ENCODE measurements around the gene NFIX. TPM values are rescaled to one million over a fixed set of nuclear protein-coding genes. Genes with fewer than 3 reads are reported as not detected.
A peak's percentile ranks its signal among the peaks of the same experiment; 100 is the strongest.

The NFIX gene
- total and polyA plus RNA-seq, 7 experiments from 2014 or later = 0.41 to 7.7 (median 5.9) TPM

DNA sequence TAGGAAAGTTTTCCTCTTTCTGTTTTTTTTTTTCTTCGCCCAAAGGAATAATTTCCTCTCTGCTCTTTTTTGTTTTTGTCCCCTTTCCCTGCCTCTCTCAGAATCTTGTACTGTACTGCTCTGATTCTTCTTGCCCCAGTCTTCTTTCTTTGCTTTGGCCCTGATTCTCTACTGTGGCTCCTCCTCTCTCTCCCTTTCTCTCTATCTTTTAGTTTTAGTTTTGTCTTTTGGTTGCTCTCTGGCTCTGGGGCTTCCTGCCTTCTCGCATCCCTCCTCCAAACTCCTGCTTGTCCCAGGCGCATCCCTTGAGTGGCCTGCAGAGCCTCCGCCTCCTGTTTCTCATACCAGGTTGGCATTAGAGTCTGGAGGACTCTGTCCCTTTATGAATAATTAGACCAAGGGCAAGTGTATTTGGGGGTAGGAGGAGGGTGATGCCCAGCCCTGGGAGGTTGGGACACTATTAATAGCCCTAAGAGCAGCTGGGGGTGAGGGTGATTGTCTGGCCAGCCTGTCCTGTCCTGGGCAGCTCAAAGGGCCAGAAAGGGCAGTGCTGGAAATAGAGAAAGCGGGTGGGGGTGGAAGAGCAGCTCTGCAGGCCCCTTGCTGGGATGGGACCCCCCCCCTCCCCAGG, 68.3 kb downstream of the NFIX start:
- ATAC-seq (no peak), DNase-seq (no peak)
- no peak overlapping the region for H3K4me3 ChIP-seq (ENCODE audit: low read length)
- no peaks in the 10 kb centered on the region for H3K9me3 ChIP-seq (ENCODE audit: control insufficient read depth in 2 of 3, low read length in 3 of 3)
- H3K4me3 Mint-ChIP-seq = no peak overlapping the region
- H3K4me1 ChIP-seq (ENCODE audit: control insufficient read depth in 2 of 2, insufficient read depth in 2 of 2, low read length in 2 of 2) = no peaks in the 10 kb centered on the region
- peaks cover 0 to 34% (median 16%) of the 10 kb centered on the region in 5 donors for H3K27me3 Mint-ChIP-seq
- peaks cover 0 to 1% (median 0%) of the 10 kb centered on the region in 11 donors for H3K9me3 Mint-ChIP-seq
- peak overlapping the region in 1 of 9 donors; percentile 27 for H3K27ac Mint-ChIP-seq
- H3K36me3 Mint-ChIP-seq = no peaks in the 10 kb centered on the region
- H3K36me3 ChIP-seq (ENCODE audit: control insufficient read depth in 2 of 3, insufficient read depth in 3 of 3, low read length in 3 of 3) = no peaks in the 10 kb centered on the region
- no peaks in the 10 kb centered on the region for H3K27me3 ChIP-seq (ENCODE audit: control insufficient read depth in 2 of 2, insufficient read depth in 2 of 2, low read length in 2 of 2)
- peaks cover 6 to 11% (median 10%) of the 10 kb centered on the region in 7 donors for H3K4me1 Mint-ChIP-seq
- ChIA-PET POLR2A (no interaction called here), CTCF (interaction anchor here (0.6 kb wide), 1 partner anchor 344 kb away, joined by 4 read pairs; no protein-coding TSS in a partner anchor)
- intact Hi-C loops (cut with micrococcal nuclease) = loop anchor here in 1 of 2 donors (5.0 kb wide), 1 partner anchor 51 kb away; no protein-coding TSS in a partner anchor
- no peak overlapping the region for H3K27ac ChIP-seq (ENCODE audit: low read depth, low read length)

DNA sequence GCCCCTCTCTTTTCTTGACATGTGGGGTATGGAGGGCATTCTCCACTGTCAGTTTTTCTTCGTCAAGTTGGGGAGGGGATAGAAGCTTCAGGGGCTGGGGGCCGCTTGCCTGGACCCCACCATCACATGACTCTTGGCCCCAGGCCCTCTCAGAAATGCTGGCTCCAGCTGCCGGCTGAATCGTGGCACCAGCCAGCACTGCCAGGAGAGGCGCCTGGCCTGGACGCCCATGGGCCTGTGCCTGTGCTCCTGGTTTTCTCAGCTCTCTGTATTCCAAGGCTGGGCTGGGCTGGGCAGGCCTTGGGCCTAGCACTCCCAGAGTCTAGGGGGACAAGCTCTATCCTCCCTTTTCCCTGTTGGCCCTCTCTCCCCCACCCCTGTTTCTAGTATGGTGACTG, 68.8 kb downstream of the NFIX start:
- peaks cover 6 to 11% (median 10%) of the 10 kb centered on the region in 7 donors for H3K4me1 Mint-ChIP-seq

GRCh38 chr19:13066226-13066625, 71.0 kb downstream of the NFIX start:
- Mint-ChIP-seq H3K4me1 (peaks cover 2 to 8% (median 4%) of the 10 kb centered on the region in 7 donors), H3K27ac (no peak overlapping the region), H3K27me3 (peaks cover 0 to 21% (median 11%) of the 10 kb centered on the region in 5 donors), H3K4me3 (no peak overlapping the region), H3K9me3 (no peaks in the 10 kb centered on the region), H3K36me3 (no peaks in the 10 kb centered on the region)
- intact Hi-C loops (cut with micrococcal nuclease) = no loop called here
- Histone ChIP-seq H3K4me3 (ENCODE audit: low read length) (no peak overlapping the region), H3K4me1 (ENCODE audit: control insufficient read depth in 2 of 2, insufficient read depth in 2 of 2, low read length in 2 of 2) (no peaks in the 10 kb centered on the region), H3K36me3 (ENCODE audit: control insufficient read depth in 2 of 3, insufficient read depth in 3 of 3, low read length in 3 of 3) (no peaks in the 10 kb centered on the region), H3K27me3 (ENCODE audit: control insufficient read depth in 2 of 2, insufficient read depth in 2 of 2, low read length in 2 of 2) (no peaks in the 10 kb centered on the region), H3K27ac (ENCODE audit: low read depth, low read length) (no peak overlapping the region), H3K9me3 (ENCODE audit: control insufficient read depth in 2 of 3, low read length in 3 of 3) (no peaks in the 10 kb centered on the region)
- ChIA-PET CTCF (no interaction called here), POLR2A (no interaction called here)
- ATAC-seq (no peak), DNase-seq (no peak)

More for the DNA sequence above, 68.8 kb downstream of the NFIX start:
- no peak for ATAC-seq
- Mint-ChIP-seq H3K27ac (no peak overlapping the region), H3K27me3 (peaks cover 0 to 31% (median 16%) of the 10 kb centered on the region in 5 donors), H3K9me3 (peaks cover 0 to 1% (median 0%) of the 10 kb centered on the region in 11 donors), H3K36me3 (no peaks in the 10 kb centered on the region), H3K4me3 (no peak overlapping the region)
- POLR2A ChIA-PET = no interaction called here
- Histone ChIP-seq H3K4me1 (ENCODE audit: control insufficient read depth in 2 of 2, insufficient read depth in 2 of 2, low read length in 2 of 2) (no peaks in the 10 kb centered on the region), H3K27ac (ENCODE audit: low read depth, low read length) (no peak overlapping the region), H3K36me3 (ENCODE audit: control insufficient read depth in 2 of 3, insufficient read depth in 3 of 3, low read length in 3 of 3) (no peaks in the 10 kb centered on the region), H3K4me3 (ENCODE audit: low read length) (no peak overlapping the region), H3K27me3 (ENCODE audit: control insufficient read depth in 2 of 2, insufficient read depth in 2 of 2, low read length in 2 of 2) (no peaks in the 10 kb centered on the region), H3K9me3 (ENCODE audit: control insufficient read depth in 2 of 3, low read length in 3 of 3) (no peaks in the 10 kb centered on the region)
- CTCF ChIA-PET = interaction anchor here (0.6 kb wide), 1 partner anchor 344 kb away, joined by 4 read pairs; no protein-coding TSS in a partner anchor
- DNase-seq = no peak
- intact Hi-C loops (cut with micrococcal nuclease) = loop anchor here in 1 of 2 donors (5.0 kb wide), 1 partner anchor 52 kb away; no protein-coding TSS in a partner anchor

GRCh38 chr19:13066933-13067807, 71.9 kb downstream of the NFIX start:
- H3K27me3 Mint-ChIP-seq = peaks cover 0 to 13% (median 8%) of the 10 kb centered on the region in 5 donors
- H3K27ac Mint-ChIP-seq = no peak overlapping the region
- Histone ChIP-seq H3K27ac (ENCODE audit: low read depth, low read length) (no peak overlapping the region), H3K4me1 (ENCODE audit: control insufficient read depth in 2 of 2, insufficient read depth in 2 of 2, low read length in 2 of 2) (no peaks in the 10 kb centered on the region), H3K27me3 (ENCODE audit: control insufficient read depth in 2 of 2, insufficient read depth in 2 of 2, low read length in 2 of 2) (no peaks in the 10 kb centered on the region), H3K4me3 (ENCODE audit: low read length) (no peak overlapping the region), H3K9me3 (ENCODE audit: control insufficient read depth in 2 of 3, low read length in 3 of 3) (no peaks in the 10 kb centered on the region), H3K36me3 (ENCODE audit: control insufficient read depth in 2 of 3, insufficient read depth in 3 of 3, low read length in 3 of 3) (no peaks in the 10 kb centered on the region)
- H3K4me3 Mint-ChIP-seq = no peak overlapping the region
- ATAC-seq (no peak), DNase-seq (no peak)
- intact Hi-C loops (cut with micrococcal nuclease) = no loop called here
- CTCF ChIA-PET = interaction anchor here (1.4 kb wide), 1 partner anchor 20 kb away, joined by 3 read pairs; no protein-coding TSS in a partner anchor
- H3K4me1 Mint-ChIP-seq = peaks cover 0 to 4% (median 0%) of the 10 kb centered on the region in 7 donors
- POLR2A ChIA-PET = no interaction called here
- H3K9me3 Mint-ChIP-seq = no peaks in the 10 kb centered on the region
- H3K36me3 Mint-ChIP-seq = no peaks in the 10 kb centered on the region

DNA sequence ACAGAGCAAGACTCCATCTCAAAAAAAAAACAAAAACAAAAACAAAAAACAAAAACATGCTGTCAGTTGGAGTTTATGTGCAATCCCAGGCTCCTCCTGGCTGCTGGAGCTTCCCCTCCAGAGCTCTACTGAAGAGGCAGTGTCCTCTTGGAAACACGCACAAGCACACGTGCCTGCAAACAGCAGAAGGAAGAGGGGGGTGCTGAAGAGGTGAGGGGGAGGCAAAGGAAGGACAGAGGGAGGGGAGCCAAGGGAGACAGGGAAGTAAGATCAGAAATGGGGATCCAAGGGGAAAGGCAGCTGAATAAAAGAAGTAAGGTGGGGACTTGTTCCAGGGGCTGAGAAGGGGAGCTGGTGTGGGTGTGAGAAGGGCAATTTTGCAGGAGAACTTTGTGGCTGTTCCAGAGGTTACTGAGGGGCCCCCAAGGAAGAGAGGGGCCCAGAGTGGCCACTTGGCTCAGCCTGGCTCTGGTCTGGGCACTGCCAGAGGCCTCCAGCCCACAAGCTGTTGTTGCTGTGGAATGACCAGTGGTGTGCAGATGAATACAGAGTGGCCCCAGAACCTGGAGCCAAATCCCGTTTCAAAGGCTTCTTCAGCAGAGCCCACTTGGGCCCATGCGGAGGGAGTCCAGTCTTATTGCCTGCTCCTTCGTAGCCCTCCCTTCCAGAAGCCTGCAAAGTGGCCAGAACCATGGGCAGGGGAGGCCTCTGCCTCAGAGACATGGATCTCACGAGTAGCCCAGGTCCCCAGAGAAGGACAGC, 73.0 kb downstream of the NFIX start:
- H3K4me3 ChIP-seq (ENCODE audit: low read length) = no peak overlapping the region
- H3K27ac ChIP-seq (ENCODE audit: low read depth, low read length) = no peak overlapping the region
- Mint-ChIP-seq H3K9me3 (no peaks in the 10 kb centered on the region), H3K4me3 (no peak overlapping the region), H3K27ac (peak overlapping the region in 1 of 9 donors; percentile 74), H3K4me1 (peaks cover 0 to 5% (median 0%) of the 10 kb centered on the region in 7 donors), H3K36me3 (no peaks in the 10 kb centered on the region), H3K27me3 (peaks cover 0 to 6% (median 4%) of the 10 kb centered on the region in 5 donors)
- ChIA-PET POLR2A (no interaction called here), CTCF (interaction anchor here (0.6 to 1.4 kb wide), 4 partner anchors 19 to 101 kb away, joined by 3 to 6 read pairs (median 3); no protein-coding TSS in a partner anchor)
- H3K9me3 ChIP-seq (ENCODE audit: control insufficient read depth in 2 of 3, low read length in 3 of 3) = no peaks in the 10 kb centered on the region
- H3K36me3 ChIP-seq (ENCODE audit: control insufficient read depth in 2 of 3, insufficient read depth in 3 of 3, low read length in 3 of 3) = no peaks in the 10 kb centered on the region
- no peaks in the 10 kb centered on the region for H3K27me3 ChIP-seq (ENCODE audit: control insufficient read depth in 2 of 2, insufficient read depth in 2 of 2, low read length in 2 of 2)
- ATAC-seq (no peak), DNase-seq (no peak)
- H3K4me1 ChIP-seq (ENCODE audit: control insufficient read depth in 2 of 2, insufficient read depth in 2 of 2, low read length in 2 of 2) = no peaks in the 10 kb centered on the region
- intact Hi-C loops (cut with micrococcal nuclease) = no loop called here

All from naive thymus-derived CD4-positive, alpha-beta T cell (primary cell).